Neural cell (in vitro differentiated cells): ENCODE data around the gene CLDN24. TPM values are rescaled to one million over a fixed set of nuclear protein-coding genes. Genes with fewer than 3 reads are reported as not detected.

ENCODE experiments used
- H2AFZ ChIP-seq: fragments of 200-600, 300-800 bp; sonication (generic), shearing (Covaris generic); 2 replicates; pipeline ENCODE4 v1.6.0; 2014; ENCODE audit warnings: low read depth, mild to moderate bottlenecking, antibody characterized with exemption, low read length, moderate library complexity
- H3F3A ChIP-seq: fragments of 200-600 bp; shearing (Covaris generic); 2 replicates; pipeline ENCODE4 v1.6.1; 2016; ENCODE audit warnings: mild to moderate bottlenecking, moderate library complexity, mixed read lengths, antibody characterized with exemption, low read length; ENCODE audit not compliant: insufficient read depth, poor library complexity, severe bottlenecking
- H3K27ac ChIP-seq: fragments of 200-600, 300-800 bp; sonication (generic), shearing (Covaris generic); 2 replicates; pipeline ENCODE4 v1.5.1; 2014; ENCODE audit warnings: mild to moderate bottlenecking, low read length, moderate library complexity
- H3K27me3 ChIP-seq: fragments of 300-800, 200-600 bp; sonication (generic), shearing (Covaris generic); 2 replicates; pipeline ENCODE4 v1.6.0; 2014; ENCODE audit warnings: mild to moderate bottlenecking, low read depth, low read length, moderate library complexity; ENCODE audit not compliant: insufficient read depth
- H3K36me3 ChIP-seq: fragments of 300-800, 200-600 bp; sonication (generic), shearing (Covaris generic); 2 replicates; pipeline ENCODE4 v1.5.1; 2014; ENCODE audit warnings: mild to moderate bottlenecking, antibody characterized with exemption, low read length, moderate library complexity; ENCODE audit not compliant: insufficient read depth
- H3K4me2 ChIP-seq: fragments of 300-800, 200-600 bp; sonication (generic), shearing (Covaris generic); 2 replicates; pipeline ENCODE4 v1.6.0; 2014; ENCODE audit warnings: mild to moderate bottlenecking, low read length
- H3K4me3 ChIP-seq: fragments of 300-800, 200-600 bp; sonication (generic), shearing (Covaris generic); 2 replicates; pipeline ENCODE4 v1.5.1; 2014; ENCODE audit warnings: mild to moderate bottlenecking, low read length, moderate library complexity
- H3K79me2 ChIP-seq: fragments of 200-600 bp; shearing (Covaris generic); replicated peaks from 2 replicates; pipeline ENCODE4 v1.6.0; 2014; ENCODE audit warnings: mild to moderate bottlenecking, low read length, moderate library complexity; ENCODE audit not compliant: insufficient read depth
- H3K9ac ChIP-seq: fragments of 300-800, 200-600 bp; sonication (generic), shearing (Covaris generic); 2 replicates; pipeline ENCODE4 v1.6.1; 2016; ENCODE audit warnings: mild to moderate bottlenecking, low read length, mixed read lengths
- H3K9me2 ChIP-seq: fragments of 200-600 bp; shearing (Covaris generic); 2 replicates; pipeline ENCODE4 v1.6.1; 2016; ENCODE audit warnings: mild to moderate bottlenecking, low read length, mixed read lengths; ENCODE audit not compliant: insufficient read depth
- H3K9me3 ChIP-seq: fragments of 200-600, 300-800 bp; sonication (generic), shearing (Covaris generic); 2 replicates; pipeline ENCODE4 v1.6.1; 2016; ENCODE audit warnings: mild to moderate bottlenecking, mixed run types, low read length, moderate library complexity, mixed read lengths
- H4K20me1 ChIP-seq: fragments of 200-600 bp; shearing (Covaris generic); 2 replicates; pipeline ENCODE4 v1.6.1; 2016; ENCODE audit warnings: mild to moderate bottlenecking, mixed run types; ENCODE audit not compliant: insufficient read depth
- EP300 ChIP-seq: fragments of 450-650 bp; conservative IDR thresholded peaks from 2 replicates; pipeline ENCODE4 v1.6.1; 2014; ENCODE audit warnings: antibody characterized with exemption, mild to moderate bottlenecking, moderate library complexity; ENCODE audit not compliant: poor library complexity, severe bottlenecking
- EZH2 ChIP-seq: fragments of 200-600, 300-800 bp; shearing (Covaris generic), sonication (generic); IDR thresholded peaks from 2 replicates; pipeline ENCODE4 v1.6.1; 2014; ENCODE audit warnings: antibody characterized with exemption, low read length, borderline replicate concordance, mild to moderate bottlenecking; ENCODE audit not compliant: insufficient read depth, poor library complexity, severe bottlenecking
- MXI1 ChIP-seq: fragments of 450-650 bp; conservative IDR thresholded peaks from 2 replicates; pipeline ENCODE4 v1.6.1; 2014; ENCODE audit warnings: antibody characterized with exemption, mild to moderate bottlenecking; ENCODE audit not compliant: poor library complexity, severe bottlenecking
- POLR2AphosphoS5 ChIP-seq: IDR thresholded peaks from 2 replicates; pipeline ENCODE4 v1.6.1; 2012
- RAD21 ChIP-seq: fragments of 450-650 bp; conservative IDR thresholded peaks from 2 replicates; pipeline ENCODE4 v1.6.1; 2014; ENCODE audit warnings: antibody characterized with exemption, mild to moderate bottlenecking, moderate library complexity
- SMC3 ChIP-seq: fragments of 450-650 bp; conservative IDR thresholded peaks from 2 replicates; pipeline ENCODE4 v1.6.1; 2014; ENCODE audit warnings: antibody characterized with exemption, mild to moderate bottlenecking, moderate library complexity; ENCODE audit not compliant: poor library complexity
- TAF1 ChIP-seq: IDR thresholded peaks from 2 replicates; pipeline ENCODE4 v1.6.1; 2012; ENCODE audit warnings: low read depth
- polyA plus RNA-seq: library from polyadenylated mRNA; depleted of rRNA; stranded (reverse); fragments of >200 nt; gene quantifications from 2 replicates; pipeline ENCODE4 v1.2.3, GENCODE V29; 2014
- TF ChIP-seq, protein P1 (sequence below): fragments of 450-650 bp; IDR thresholded peaks from 2 replicates; pipeline ENCODE4 v1.5.1; 2014; ENCODE audit warnings: antibody characterized with exemption, mild to moderate bottlenecking, moderate library complexity; ENCODE audit not compliant: poor library complexity, severe bottlenecking
- TF ChIP-seq, protein P2 (sequence below): IDR thresholded peaks from 2 replicates; pipeline ENCODE4 v1.6.1; 2012; ENCODE audit warnings: borderline replicate concordance

CLDN24 gene
- polyA plus RNA-seq, 1 donor from 2014 or later: not detected

DNA sequence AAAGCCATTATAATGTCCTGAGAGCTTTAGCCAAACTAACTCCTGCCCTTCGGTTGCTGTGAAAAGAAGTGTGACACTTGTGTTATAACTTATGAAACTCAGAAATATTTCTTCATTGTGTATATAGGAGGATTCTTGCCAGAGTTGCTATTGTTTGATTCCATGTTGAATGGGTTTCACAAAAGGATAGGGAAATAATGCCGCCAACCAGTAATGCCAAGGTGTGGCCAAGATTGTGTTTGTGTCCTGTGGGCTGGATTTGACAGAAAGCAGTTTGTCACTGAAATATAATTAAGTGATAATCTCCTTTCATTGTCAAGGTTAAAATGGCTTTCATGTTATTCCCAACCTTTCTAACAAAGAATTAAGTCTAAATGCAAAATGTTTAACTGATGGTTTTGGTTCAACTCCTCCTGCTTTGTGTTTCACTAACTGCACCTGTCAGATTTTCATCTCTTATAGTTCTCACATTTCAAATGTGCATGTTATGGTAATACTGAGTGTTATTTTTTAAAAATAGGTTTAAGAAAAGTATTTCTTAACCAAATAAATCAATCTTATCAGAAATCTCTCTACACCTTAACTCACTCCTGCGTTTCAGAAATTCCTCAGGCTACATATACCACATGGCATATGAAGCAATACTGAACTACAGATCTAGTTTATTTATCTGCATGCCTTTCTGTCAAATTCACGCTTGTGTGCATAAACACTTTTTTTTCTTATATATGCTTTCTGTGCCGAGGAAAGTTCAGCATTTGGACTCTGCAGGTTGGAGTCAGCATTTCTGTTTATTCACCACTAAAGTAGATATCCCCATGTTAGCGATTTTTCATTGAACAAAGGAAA is 1.8 kb downstream of the CLDN24 start, which contains the start of gene CLDN22:
TSS of gene CLDN22 (minus strand) at position 66 of the 849 bp plus-strand sequence. CDS start at position 8, 58 bp downstream.
- no peaks in the 10 kb centered on the region for H3K79me2 ChIP-seq
- H3K9me2 ChIP-seq: no peaks in the 10 kb centered on the region
- H3K27ac ChIP-seq: no peak within 1 kb of the TSS
- no peak within 1 kb of the TSS for H3K9ac ChIP-seq
- H3K36me3 ChIP-seq: no peaks in the 10 kb centered on the region
- H3K4me3 ChIP-seq: no peak within 1 kb of the TSS
- H2AFZ ChIP-seq: no peak within 1 kb of the TSS
- no peak within 1 kb of the TSS for H3K4me2 ChIP-seq
- H3K27me3 ChIP-seq: no peaks in the 10 kb centered on the region
- no peaks in the 10 kb centered on the region for H4K20me1 ChIP-seq
- H3F3A ChIP-seq: no peaks in the 10 kb centered on the region
- TF ChIP-seq MXI1 (no peak), TAF1 (no peak), EZH2 (no peak)
- TF ChIP-seq, protein P1, sequence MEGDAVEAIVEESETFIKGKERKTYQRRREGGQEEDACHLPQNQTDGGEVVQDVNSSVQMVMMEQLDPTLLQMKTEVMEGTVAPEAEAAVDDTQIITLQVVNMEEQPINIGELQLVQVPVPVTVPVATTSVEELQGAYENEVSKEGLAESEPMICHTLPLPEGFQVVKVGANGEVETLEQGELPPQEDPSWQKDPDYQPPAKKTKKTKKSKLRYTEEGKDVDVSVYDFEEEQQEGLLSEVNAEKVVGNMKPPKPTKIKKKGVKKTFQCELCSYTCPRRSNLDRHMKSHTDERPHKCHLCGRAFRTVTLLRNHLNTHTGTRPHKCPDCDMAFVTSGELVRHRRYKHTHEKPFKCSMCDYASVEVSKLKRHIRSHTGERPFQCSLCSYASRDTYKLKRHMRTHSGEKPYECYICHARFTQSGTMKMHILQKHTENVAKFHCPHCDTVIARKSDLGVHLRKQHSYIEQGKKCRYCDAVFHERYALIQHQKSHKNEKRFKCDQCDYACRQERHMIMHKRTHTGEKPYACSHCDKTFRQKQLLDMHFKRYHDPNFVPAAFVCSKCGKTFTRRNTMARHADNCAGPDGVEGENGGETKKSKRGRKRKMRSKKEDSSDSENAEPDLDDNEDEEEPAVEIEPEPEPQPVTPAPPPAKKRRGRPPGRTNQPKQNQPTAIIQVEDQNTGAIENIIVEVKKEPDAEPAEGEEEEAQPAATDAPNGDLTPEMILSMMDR: no peak
- TF ChIP-seq, protein P2, sequence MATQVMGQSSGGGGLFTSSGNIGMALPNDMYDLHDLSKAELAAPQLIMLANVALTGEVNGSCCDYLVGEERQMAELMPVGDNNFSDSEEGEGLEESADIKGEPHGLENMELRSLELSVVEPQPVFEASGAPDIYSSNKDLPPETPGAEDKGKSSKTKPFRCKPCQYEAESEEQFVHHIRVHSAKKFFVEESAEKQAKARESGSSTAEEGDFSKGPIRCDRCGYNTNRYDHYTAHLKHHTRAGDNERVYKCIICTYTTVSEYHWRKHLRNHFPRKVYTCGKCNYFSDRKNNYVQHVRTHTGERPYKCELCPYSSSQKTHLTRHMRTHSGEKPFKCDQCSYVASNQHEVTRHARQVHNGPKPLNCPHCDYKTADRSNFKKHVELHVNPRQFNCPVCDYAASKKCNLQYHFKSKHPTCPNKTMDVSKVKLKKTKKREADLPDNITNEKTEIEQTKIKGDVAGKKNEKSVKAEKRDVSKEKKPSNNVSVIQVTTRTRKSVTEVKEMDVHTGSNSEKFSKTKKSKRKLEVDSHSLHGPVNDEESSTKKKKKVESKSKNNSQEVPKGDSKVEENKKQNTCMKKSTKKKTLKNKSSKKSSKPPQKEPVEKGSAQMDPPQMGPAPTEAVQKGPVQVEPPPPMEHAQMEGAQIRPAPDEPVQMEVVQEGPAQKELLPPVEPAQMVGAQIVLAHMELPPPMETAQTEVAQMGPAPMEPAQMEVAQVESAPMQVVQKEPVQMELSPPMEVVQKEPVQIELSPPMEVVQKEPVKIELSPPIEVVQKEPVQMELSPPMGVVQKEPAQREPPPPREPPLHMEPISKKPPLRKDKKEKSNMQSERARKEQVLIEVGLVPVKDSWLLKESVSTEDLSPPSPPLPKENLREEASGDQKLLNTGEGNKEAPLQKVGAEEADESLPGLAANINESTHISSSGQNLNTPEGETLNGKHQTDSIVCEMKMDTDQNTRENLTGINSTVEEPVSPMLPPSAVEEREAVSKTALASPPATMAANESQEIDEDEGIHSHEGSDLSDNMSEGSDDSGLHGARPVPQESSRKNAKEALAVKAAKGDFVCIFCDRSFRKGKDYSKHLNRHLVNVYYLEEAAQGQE: no peak
- no peaks in the 10 kb centered on the region for H3K9me3 ChIP-seq

DNA sequence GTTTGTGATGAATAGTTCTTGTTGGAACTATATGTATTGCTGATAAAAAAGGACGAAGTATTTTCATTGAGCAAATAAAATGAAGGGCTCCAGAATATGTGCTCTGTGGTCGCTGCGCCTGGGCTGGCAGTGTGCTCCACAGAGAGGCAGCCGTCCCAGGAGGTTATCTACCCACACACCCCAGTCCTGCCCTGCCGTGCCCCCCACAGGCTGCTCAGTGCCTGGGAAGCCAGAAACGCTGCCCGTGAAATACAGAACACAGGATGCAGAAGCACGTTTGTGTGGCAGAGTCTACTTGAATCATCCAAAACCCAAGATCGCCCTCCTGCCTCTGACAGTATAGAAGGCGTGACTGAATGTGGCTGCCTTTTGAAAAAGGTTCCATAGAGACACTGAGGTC is 3.6 kb downstream of the CLDN24 start:
- Histone ChIP-seq H3K9me2 (no peaks in the 10 kb centered on the region), H3K4me3 (no peak overlapping the region), H3K79me2 (no peaks in the 10 kb centered on the region), H3K9ac (no peak overlapping the region), H3K4me2 (no peak overlapping the region), H4K20me1 (no peaks in the 10 kb centered on the region), H3F3A (no peaks in the 10 kb centered on the region), H3K27ac (no peak overlapping the region), H2AFZ (no peak overlapping the region), H3K27me3 (no peaks in the 10 kb centered on the region), H3K36me3 (no peaks in the 10 kb centered on the region), H3K9me3 (no peaks in the 10 kb centered on the region)
- TF ChIP-seq, protein P2: no peak
- TF ChIP-seq TAF1 (no peak), MXI1 (no peak), SMC3 (no peak), RAD21 (no peak), EZH2 (no peak), POLR2AphosphoS5 (no peak), EP300 (no peak)
- TF ChIP-seq, protein P1: no peak
